Activated CD8-positive, alpha-beta T cell treated with anti-CD3 and anti-CD28 coated beads for 36 hours (primary cell): ENCODE measurements around the gene MYO15B. TPM values are rescaled to one million over a fixed set of nuclear protein-coding genes. Genes with fewer than 3 reads are reported as not detected.
A peak's percentile ranks its signal among the peaks of the same experiment; 100 is the strongest.

ENCODE experiments used
- ATAC-seq: fragments of 200-7000 bp; cut with Tn5 transposase; one replicate; pipeline ENCODE4 v1.10.0; 2021; ENCODE audit warnings: mild to moderate bottlenecking, moderate library complexity
- CTCF ChIA-PET: fragments of 350-600 bp; sonication (Branson Sonifier 250); formaldehyde crosslinking; loops from one replicate; lab custom pipeline; 2021; ENCODE audit warnings: antibody characterized with exemption; lab: Charles Lee
- POLR2A ChIA-PET: fragments of 350-600 bp; sonication (Branson Sonifier 250); formaldehyde crosslinking; loops from one replicate; lab custom pipeline; 2021; ENCODE audit warnings: antibody characterized with exemption; lab: Charles Lee
- DNase-seq: peaks from one replicate; pipeline ENCODE4 v3.0.0-alpha.2; 2020
- H3K27ac Mint-ChIP-seq: one replicate; pipeline ENCODE4 v1.8.0; 2021; ENCODE audit warnings: mild to moderate bottlenecking, mixed read lengths
- H3K27me3 Mint-ChIP-seq: one replicate; pipeline ENCODE4 v1.8.0; 2021; ENCODE audit warnings: mixed read lengths
- H3K36me3 Mint-ChIP-seq: one replicate; pipeline ENCODE4 v1.8.0; 2021; ENCODE audit warnings: low read depth, mixed read lengths
- H3K4me1 Mint-ChIP-seq: one replicate; pipeline ENCODE4 v1.8.0; 2021; ENCODE audit warnings: low read depth, mixed read lengths
- H3K4me3 Mint-ChIP-seq: one replicate; pipeline ENCODE4 v1.8.0; 2021; ENCODE audit warnings: mild to moderate bottlenecking, moderate library complexity, mixed read lengths
- H3K9me3 Mint-ChIP-seq: one replicate; pipeline ENCODE4 v1.8.0; 2021; ENCODE audit warnings: mixed read lengths
- CTCF ChIP-seq: fragments of 200-600 bp; IDR thresholded peaks from one replicate; pipeline ENCODE4 v1.8.0; 2022; ENCODE audit warnings: antibody characterized with exemption, mild to moderate bottlenecking
- intact Hi-C: fragments of 100-400 bp; cut with micrococcal nuclease; formaldehyde crosslinking; loops from one replicate; pipeline ENCODE4 v1.10.0; 2022
- total RNA-seq, 2 experiments: library from RNA; stranded (reverse); gene quantifications; one replicate each; pipeline ENCODE4 v1.2.3, GENCODE V29; 2021

Gene MYO15B
- total RNA-seq, 2 experiments from 2014 or later = 24.9 to 28.7 TPM

GRCh38 chr17:75670868-75671267 is 83.3 kb downstream of the MYO15B start:
- H3K27ac Mint-ChIP-seq = peak overlapping the region; percentile 36
- no peak for ATAC-seq
- ChIA-PET CTCF (interaction anchor here (0.9 to 25.7 kb wide), 5 partner anchors 13 to 113 kb away, joined by 3 to 347 read pairs (median 5); partner anchors contain the start of gene SMIM5), POLR2A (interaction anchor here (0.6 to 2.1 kb wide), 4 partner anchors 17 to 184 kb away, joined by 3 to 6 read pairs (median 4); partner anchors contain the start of gene WBP2)
- H3K27me3 Mint-ChIP-seq = no peaks in the 10 kb centered on the region
- no peaks in the 10 kb centered on the region for H3K9me3 Mint-ChIP-seq
- peaks cover 31% of the 10 kb centered on the region for H3K4me1 Mint-ChIP-seq
- no peak for DNase-seq
- no peak for TF ChIP-seq CTCF
- no peak overlapping the region for H3K4me3 Mint-ChIP-seq
- intact Hi-C loops = no loop called here
- peaks cover 25% of the 10 kb centered on the region for H3K36me3 Mint-ChIP-seq

- peaks cover 31% of the 10 kb centered on the region for H3K36me3 Mint-ChIP-seq
- intact Hi-C loops = no loop called here
- no peak for TF ChIP-seq CTCF
- H3K4me1 Mint-ChIP-seq = peaks cover 31% of the 10 kb centered on the region
- H3K27me3 Mint-ChIP-seq = no peaks in the 10 kb centered on the region
- POLR2A ChIA-PET = interaction anchor here (1.1 to 2.1 kb wide), 5 partner anchors 10 to 183 kb away, joined by 3 to 5 read pairs (median 5); partner anchors contain the start of gene WBP2
- DNase-seq (no peak), ATAC-seq (no peak)
- no peak overlapping the region for H3K4me3 Mint-ChIP-seq
- H3K27ac Mint-ChIP-seq = no peak overlapping the region
- no peaks in the 10 kb centered on the region for H3K9me3 Mint-ChIP-seq
- CTCF ChIA-PET = interaction anchor here (1.2 to 25.7 kb wide), 7 partner anchors 11 to 111 kb away, joined by 3 to 347 read pairs (median 6); no protein-coding TSS in a partner anchor
These were observed 84.4 kb downstream of the MYO15B start for GRCh38 chr17:75672011-75672410.

DNA sequence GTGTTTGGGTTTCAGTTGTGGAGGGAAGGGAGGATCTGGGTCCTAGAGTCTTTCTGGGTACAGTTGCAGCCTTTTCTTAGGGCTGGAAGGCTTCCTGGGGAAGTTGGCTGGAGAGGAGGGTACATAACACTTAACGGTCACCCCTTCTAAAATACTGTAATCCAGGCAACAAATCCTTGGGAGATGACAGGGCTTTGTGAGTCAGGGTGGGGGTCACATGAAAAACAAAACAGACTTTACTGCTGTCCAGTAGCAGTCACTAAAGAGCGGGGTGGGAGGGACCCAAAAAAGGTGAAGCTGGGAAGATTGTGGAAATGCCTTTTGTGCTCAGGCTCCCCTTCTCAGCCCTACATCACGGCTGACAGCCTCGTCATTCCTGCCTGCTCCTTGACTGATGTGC is 85.9 kb downstream of the MYO15B start:
- Mint-ChIP-seq H3K36me3 (peaks cover 34% of the 10 kb centered on the region), H3K4me1 (peaks cover 31% of the 10 kb centered on the region), H3K4me3 (no peak overlapping the region), H3K27ac (no peak overlapping the region), H3K27me3 (no peaks in the 10 kb centered on the region), H3K9me3 (no peaks in the 10 kb centered on the region)
- no peak for ATAC-seq
- ChIA-PET POLR2A (interaction anchor here (0.6 to 1.7 kb wide), 3 partner anchors 9 to 51 kb away, joined by 3 to 5 read pairs (median 3); no protein-coding TSS in a partner anchor), CTCF (interaction anchor here (0.8 to 25.7 kb wide), 9 partner anchors 10 to 80 kb away, joined by 3 to 347 read pairs (median 12); partner anchors contain the start of gene SMIM5)
- no peak for TF ChIP-seq CTCF
- intact Hi-C loops = no loop called here
- no peak for DNase-seq

Other genes with a start within 250 kb of the MYO15B start
- 100 to 1,000 TPM; 167 to 179 TPM for gene GRB2, start 182.1 kb upstream of the MYO15B start, total RNA-seq
- gene TMEM94, start 131.2 kb upstream of the MYO15B start, total RNA-seq = 10 to 100 TPM; 55.3 to 56.4 TPM
- gene CASKIN2, start 72.3 kb upstream of the MYO15B start, total RNA-seq = 1 to 10 TPM; 2.2 to 2.5 TPM
- gene TSEN54, start 71.3 kb upstream of the MYO15B start, total RNA-seq = 10 to 100 TPM; 38.8 to 45.4 TPM
- 1 to 10 TPM; 7.2 to 7.4 TPM for gene LLGL2, start 62.1 kb upstream of the MYO15B start, total RNA-seq
- under 1 TPM; 0.07 to 0.25 TPM for gene SMIM5, start 45.6 kb downstream of the MYO15B start, total RNA-seq
- gene RECQL5, start 79.4 kb downstream of the MYO15B start, total RNA-seq = 10 to 100 TPM; 33.3 to 34.2 TPM
- gene SAP30BP, start 79.5 kb downstream of the MYO15B start, total RNA-seq = 10 to 100 TPM; 73.0 to 75.8 TPM
- 1 to 10 TPM in 1 of 2 experiments, under 1 TPM in 1; 0.69 to 1.8 TPM for gene ITGB4, start 133.7 kb downstream of the MYO15B start, total RNA-seq
- gene GALK1, start 177.4 kb downstream of the MYO15B start, total RNA-seq = 10 to 100 TPM; 43.4 to 50.7 TPM
- gene UNK, start 197.0 kb downstream of the MYO15B start, total RNA-seq = 10 to 100 TPM; 26.4 to 26.6 TPM